NCI-H1436 (cell line): ENCODE measurements around the gene METTL1.

ENCODE experiments used
- DNase-seq: peaks from one replicate; lab custom pipeline; 2025; lab: John Stamatoyannopoulos, UW

Gene METTL1

DNA sequence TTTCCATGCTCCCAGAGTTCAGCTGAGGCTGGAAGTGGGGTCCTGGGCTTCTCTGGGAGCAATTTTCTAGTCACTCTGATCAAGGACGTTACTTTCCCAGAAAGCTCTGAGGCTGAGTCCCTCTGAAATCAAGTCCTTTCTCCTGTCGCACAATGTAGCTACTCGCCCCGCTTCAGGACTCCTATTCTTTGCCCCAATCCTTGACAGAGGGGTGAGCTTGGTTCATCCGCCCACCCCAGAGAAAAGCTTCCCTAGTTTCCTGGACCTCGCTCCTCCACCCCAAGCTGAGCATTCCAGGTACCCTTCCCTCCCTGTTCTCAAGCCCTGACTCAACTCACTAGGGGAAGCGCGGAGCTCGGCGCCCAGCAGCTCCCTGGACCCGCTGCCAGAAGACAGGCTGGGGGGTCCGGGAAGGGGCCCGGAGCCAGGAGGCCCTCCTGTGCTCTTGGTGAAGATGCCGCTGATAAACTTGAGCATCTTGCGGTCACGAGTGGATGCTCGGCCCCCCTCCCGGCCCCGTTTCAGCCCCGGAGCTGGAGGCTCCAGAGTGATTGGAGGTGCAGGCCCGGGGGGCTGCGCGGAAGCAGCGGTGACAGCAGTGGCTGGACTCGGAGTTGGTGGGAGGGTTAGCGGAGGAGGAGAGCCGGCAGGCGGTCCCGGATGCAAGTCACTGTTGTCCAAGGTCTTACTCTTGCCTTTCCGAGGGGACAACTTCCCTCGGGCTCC is 35.0 kb downstream of the METTL1 start:
- no peak for DNase-seq

DNA sequence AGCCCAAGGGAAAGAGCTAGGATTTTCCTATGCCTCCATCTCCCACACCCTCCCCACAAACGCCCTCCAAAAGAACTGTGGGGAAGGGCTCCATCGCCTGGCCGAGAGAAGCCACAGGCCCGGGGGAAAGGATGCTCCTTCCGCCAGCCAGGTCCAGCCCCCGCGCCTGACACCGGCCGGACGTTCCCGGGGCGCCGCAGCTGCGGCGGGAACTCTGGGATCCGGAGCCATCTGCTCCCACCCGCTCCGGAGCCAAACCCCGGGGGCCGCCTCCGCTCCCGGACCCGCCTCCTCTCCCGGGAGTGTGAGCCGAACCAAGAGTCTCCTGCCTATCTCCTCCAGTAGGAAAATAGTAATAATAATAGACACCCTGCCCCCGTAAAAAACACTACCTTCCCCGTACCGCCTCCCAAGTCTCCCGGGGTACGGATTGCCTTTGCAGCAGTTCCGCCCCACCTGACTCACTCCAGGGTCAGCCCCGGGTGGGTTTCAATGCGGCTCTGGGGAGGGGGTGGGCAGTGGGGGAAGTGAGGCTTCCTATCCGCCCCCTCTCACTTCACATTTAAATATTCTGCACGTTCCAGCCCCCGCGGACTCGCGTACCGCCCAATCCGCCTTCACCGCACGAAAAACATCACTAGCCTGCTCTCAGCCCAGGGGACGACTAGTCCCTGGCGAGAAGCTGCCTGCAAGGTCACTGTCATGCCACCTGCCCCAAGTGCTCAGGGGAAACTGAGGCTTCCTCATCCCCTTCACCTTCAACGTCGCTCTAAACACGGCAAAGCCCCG is 35.8 kb downstream of the METTL1 start:
- no peak for DNase-seq

DNA sequence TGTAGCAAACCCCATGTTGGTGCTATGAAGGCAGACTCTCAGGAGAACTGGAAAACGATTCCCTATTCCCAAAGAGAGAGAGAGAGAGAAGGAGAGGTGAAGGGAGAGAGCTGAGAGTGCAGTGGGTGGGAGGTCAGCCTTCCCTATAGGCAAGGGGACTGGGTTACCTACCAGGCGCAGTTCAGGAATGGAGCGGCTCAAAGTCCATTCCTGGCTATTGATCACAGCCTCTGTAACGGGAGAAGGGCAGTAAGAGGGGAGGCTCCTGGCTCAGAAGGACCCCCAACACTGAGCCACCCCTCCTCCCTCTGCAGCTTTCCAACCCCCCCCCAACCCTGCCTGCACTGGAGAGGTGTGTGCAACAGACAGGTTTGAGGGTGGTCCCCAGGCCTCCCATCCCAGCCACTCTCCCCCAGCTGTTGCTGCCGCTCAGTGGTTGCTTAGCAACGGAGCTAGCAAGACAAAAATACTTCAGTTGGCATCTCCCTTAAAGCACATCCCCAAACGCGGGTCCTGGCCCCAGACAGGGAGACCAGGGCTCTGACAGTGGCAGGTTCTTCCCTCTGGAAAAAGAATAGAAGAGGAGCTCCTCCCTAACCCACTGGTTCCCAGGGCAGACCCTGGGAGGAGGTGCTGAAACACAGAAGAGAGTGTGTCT is 36.6 kb downstream of the METTL1 start:
- DNase-seq: peak; percentile 28

DNA sequence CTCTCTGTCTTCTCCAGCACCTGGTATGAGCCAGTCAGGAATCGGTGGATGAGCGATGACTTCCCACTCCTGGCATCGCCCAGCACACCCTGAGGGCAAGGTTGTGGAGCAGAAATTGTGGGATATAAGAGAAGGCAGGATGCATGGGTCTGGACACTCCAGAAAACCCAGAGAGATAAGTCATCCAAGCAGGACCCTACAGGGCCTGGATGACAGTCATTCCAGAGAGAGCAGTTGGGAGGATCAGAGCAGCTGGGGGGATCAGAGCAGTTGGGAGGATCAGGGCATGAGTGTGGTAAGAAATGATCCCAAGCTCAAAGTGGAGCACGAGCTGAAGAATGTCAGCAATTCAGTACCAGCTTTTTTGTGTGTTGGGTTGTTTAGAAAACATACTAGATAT is 37.3 kb downstream of the METTL1 start:
- no peak for DNase-seq

DNA sequence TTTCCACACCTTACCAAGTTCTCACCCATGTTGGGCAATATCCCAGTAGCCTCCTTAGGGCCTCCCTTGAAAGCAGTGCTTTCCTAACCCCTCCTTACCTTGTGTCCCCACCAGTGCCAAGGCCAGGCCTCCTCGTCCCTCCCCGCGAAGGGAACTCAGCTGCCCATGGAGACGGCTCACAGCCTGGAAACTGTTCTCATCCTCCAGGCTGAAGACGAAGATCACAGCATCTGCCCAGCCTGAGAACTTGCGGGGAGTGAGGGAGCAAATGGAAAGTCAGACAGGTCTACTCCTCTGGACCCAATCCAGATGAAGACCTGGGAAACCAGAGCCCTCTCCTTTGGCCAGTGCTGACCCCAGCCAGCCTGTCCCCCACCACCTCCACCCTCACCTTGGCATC is 38.0 kb downstream of the METTL1 start:
- no peak for DNase-seq

DNA sequence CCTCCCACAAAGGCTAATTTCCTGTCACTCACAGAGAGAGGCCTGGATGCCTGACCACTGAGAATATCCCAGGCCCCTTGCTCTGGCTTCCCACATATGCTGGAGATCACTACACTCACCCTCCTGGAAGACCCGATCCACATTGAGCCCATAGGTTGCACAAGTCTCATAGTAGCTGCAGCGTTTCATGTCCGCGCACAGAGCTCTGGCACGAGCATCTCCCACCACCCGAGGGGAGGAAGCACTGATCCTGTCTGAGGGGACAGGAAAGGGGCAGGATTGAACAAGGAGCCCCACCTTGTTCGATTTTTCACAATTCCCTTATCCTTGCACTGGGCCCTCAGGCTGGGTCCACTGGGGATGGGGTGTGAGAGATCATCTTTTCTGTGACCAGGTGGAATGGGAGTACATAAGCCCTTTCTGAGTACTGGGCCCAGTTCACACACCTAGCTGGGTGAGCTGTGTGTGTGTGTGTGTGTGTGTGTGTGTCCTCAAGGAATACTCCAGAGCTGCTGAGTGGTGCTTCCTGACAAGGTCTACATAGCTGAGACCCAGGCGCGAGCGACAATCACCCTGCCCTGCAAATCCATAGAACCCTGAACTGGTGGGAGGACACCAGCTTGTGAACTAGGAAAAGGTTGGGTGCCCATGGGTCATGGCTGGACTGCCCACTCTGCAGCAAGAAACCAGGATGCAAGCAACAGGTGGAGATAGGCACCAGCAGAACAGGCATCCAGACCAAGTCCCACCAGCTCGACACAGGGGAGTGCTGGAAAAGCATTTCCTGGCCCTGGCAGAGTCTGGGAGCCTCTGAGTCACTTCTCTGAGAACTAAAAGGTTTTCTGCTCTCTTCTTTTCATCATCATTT is 38.9 kb downstream of the METTL1 start:
- DNase-seq: no peak

DNA sequence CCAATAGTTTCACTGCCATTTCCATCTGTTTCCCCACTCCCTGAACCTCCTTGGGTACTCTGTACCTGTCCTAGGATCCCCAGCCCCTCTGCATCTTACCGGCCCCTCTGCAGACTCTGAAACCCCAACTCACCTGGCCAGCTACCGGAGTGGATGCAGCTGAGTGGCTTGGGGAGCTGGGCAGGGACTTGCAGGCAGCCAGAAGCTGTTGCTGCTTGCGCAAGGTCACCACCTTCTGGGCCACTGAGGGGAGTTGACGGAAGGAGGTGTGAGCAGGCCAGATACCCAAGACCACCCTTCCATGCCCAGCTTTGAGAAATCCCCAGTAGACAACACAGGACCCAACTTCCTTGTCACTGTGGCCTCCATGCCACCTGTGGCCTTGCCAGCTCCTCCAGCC is 39.6 kb downstream of the METTL1 start:
- no peak for DNase-seq

DNA sequence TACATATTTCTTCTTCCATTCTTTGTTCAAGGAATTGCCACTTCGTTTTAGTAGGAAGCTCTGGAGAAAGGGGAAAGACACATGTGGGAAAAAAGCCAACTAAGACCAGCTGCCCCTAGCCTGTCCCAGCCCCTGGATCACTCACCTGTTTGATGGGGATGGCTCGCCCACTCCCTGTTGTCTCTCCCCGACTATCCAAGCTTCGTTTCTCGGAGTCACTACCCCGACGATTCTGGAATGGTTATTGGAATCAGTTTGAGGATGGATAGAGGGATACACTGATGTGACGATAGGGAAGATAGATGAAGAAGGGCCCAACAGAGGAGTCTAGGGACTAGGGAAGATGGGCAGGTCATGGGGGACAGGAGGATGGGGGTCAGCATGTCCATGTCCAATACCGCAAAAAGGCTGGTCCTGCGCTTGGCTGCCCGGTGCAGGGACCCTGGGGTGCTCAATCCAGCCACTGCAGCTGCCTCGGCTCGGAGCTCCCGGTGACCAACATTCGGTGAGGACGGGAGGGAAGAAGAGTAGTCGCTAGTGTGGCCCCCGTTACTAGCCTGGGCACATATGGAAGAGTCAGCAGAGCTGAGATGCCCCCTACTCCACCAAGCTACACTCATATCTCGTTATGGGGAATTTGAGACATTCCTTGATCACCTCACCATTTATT is 40.4 kb downstream of the METTL1 start:
- DNase-seq: no peak

DNA sequence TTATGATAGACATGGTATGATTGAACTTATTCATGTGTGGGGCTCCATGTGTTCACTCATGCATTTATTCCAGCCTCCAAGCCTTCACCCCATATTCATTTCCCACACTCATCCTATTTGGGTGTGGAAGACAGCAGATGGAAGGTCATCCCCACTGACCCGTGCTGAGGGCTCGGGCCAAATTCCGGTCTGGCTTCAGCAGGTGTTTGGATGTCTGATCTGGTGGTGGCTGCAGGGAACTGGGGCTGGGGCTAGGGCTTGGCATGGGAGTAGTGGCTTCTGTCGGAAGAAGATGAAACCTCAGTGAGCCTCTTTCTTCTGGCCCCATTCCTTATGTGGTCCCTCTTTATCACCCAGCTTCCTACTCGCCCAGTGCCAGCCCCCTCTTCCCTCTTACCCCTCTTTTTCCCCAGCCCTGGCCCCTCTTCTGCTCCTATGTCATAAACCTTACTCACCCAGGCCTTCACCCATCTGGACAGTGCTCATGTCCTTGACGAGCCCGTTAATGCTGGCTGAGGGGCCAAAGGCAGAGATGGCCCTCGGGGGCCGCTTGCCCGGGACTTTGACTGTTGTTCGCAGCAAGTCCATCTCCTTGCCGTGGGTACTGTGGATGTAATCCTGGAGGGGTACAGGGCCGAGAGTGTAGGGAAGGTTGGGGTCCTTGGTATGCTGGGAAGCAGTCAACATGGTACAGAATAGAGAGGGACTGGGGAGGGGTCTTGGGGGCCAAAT is 41.4 kb downstream of the METTL1 start:
- no peak for DNase-seq

DNA sequence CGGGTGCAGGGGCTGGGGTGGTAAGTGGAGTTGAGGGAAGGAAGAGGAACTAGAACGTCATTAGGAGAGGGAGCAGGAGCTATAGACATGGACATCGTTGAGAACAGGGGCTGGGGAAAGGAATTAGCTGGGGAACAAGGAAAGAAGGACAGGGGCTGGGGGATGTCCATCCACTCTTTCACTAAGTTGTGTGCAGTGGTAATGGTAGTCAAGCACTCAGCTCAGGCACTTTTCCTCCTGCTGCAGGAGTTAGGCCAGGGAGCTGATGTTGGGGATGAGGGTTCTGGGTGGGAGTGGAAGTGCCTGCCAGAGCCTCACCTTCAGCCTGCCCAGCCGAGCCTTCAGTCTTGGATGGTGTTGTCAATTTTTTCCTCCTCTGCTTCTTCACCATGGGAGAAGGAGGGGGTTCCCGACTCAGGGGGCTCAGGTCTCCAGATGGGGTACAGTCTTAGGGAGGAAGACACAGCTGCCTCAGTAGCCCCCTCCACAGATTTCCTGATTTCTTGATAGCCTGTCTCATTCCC is 42.5 kb downstream of the METTL1 start:
- DNase-seq: no peak

DNA sequence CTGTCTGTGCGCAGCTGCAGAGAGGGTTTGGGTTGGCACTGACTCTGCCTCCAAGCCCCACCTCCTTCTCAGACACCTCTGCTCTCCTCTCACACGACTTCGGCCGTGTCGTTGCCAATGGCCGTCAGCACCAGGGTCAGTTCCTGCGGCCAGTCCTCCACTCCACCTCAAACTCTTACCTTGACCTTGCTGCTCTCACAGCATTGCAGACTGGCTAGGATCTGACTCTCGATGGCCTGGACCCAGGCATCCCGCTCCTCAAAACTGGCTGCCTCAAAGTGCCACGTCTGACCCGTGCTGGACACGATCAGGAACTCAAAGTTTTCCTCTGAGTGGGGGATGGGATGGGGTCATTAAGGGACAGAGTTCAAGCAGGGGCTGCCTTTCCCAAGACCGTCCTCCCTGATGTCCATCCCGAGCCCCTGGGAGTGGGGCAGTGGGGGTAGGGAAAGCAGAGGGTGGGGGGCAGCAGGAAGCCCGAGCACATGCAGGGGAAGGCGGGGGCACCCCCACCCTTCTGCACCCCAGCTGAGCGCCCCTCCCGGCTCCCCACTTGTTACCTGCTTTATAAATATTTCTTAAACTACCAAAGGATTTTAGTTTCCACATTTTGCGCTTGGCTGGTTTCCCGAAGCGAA is 44.0 kb downstream of the METTL1 start:
- DNase-seq: no peak

DNA sequence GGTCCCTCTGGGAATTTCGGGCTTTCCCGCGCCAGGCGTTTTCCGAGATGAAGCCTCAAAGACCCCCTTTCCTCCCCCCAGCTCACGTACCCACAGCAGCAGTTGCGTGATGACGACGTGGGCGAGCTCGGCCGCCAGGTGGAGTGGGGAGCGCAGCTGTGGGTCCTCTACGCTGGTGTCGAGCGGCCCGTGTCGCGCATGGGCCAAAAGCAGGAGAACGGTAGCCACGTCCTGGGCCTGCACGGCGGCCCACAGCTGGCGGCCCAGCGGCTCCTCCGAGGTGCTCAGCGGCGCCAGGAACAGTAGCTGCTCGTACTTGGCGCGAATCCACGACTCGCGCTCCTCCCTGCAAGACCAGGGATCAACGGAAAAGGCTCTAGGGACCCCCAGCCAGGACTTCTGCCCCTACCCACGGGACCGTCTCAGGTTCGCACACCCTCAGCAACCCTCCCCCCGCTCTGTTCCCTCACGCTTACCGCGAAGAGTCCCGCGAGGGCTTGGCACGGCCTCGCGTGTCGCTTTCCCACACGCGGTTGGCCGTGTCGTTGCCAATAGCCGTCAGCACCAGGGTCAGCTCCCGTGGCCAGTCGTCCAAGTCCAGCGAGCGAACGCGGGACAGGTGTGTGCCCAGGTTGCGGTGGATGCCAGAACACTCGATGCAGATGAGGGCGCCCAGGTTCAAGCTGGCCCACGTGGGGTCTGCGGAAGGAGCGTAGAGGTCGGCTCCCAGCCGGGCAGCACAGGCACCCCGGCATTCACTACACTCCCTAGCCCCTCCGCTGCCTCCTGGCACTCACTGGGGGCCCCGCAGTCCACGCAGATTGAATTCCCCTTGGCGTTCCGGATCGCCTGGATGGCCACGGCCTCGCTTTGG is 44.8 kb downstream of the METTL1 start:
- DNase-seq: no peak

DNA sequence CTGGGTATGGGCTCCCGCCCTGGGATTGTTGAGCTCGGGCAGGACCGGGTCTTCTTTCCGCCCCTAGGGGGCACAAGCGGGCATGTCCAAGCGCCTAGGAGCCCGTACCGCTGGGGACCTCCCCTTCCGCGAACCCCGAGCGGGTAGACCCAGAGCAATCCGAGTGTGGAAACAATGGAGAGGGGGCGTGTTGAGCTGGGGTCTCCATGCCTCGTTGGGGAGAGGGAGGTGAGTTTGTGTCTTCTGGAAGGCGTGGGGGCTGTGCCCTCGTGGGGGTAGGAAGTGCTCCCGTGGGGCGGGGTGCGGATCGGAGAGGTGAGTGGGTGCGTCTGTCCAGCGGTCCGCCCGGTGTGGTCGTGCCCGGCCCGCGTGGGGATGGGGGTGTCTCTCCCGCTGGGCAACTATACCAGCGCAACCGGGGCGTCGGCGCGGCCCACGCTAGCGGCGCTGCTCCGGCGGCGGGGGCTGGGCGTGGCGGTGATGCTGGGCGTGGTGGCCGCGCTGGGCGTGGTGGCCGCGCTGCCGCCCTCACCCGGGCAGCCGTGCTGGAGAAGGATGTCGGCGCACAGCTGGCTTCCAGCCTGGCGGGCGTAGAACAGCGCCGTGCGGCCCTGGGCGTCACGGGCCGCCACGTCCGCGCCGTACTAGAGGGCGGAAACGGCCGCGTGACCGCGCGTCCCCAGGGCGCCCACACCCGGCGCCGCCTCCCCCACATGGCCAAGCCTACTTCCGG is 45.6 kb downstream of the METTL1 start:
- peak; percentile 90 for DNase-seq

DNA sequence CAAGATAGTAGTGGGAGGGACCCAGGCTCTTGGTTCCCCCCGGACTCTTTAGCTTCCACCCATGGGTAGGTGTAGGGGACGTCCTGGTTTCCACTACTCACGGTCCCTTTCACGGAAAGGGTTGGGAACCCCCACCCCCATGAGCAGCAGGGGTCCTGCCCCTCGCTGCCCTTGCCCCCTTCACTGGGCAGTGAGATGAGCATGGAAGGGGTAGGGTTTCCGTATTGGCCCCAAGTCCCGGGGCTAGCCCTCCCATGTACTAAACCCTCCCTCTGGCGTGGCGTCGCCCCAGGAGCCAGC is 46.1 kb downstream of the METTL1 start:
- DNase-seq: no peak

DNA sequence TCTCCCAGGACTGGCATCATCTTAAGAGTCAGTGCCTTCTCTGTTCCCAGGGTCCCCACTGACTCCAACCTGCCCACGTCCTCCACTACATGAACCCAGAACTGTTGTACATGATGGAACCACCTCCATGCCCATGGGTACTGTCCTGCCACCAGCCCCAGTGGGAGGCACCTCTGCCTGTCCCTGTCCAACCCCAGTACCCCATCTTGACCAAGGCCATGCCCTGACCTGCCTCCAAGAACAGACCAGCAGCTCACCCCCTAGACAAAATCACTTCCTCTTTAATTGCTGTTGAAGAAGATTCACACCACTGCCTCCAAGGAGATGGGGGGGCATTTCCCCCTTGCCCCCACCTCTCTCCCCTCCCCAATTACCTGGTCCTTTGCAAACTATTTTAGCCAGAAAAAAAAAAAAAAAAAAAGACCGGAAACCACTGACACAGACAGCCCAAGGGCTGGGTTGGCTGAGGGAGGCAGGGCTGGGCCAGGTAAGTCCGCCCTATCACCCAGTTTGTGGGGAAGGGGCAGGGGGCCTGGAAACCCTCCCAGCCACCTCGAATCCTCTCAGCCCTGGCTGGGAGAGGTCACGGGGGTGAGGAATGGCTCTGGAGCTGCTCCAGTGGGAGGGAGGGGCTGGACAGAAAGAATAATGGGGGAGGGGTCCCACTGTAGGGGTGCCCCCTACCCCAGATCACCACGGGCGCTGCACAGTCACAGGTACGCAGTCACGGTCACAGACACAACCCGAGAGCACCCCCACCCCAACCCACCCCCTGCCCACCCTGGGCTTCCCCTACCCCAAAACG is 46.8 kb downstream of the METTL1 start:
- no peak for DNase-seq

DNA sequence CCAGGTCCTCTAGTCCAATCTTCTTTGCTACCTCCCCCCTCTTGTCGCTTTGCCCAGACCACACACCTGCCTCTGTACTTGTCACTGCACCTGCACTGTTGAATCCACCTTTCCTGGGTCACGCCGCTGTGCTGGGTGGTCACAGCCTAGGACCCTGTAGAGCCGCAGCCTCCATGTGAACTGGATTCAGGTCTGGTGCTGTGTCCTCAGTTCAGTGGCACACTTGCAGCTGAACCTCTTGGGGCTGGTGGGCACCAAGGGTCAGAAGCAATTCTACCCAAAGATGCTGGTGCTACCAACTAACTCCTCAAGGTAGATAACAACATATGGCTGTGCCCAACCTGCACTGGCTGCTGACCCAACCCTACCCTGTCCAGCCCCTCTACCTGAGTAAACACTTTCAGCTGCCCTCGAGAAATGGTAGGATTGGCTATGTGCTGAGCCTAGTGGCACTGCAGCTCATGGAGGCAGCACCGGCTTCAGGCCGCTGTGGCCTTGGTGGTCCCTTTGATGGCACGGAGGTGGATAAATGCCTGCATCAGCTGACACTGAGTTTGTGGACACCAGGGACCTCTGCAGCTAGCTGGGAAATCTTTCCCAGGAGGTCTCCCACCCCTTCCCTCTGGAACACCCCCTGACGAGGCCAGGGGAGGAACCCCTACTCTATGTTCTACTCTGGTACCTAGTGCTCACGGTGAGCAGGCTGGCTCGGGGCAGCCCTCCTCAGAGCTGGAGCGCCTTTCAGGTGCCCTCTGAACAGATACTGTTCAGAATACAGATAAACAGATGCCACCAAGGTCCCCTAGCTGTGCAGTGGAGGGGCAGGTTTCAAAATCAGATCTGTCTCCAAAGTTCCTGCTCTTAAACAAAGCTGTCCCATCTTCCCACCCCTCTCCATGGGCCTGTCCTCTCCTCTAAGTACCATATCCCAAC is 47.6 kb downstream of the METTL1 start:
- no peak for DNase-seq

DNA sequence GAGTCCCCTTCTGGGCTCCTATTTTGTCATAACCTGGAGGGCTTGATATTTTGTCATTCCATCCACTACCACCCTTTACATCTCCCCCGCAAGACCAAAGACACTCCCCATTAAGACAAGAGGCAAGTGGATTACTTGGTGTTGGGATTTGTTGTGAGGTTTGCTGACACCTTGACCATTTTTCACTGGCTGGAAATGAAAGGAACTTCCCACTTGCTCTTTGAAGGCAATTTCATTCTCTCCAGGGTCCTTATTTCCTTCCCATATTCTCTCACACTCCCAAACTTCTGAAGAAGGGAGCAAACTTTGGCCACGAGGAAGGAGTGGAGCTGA is 48.3 kb downstream of the METTL1 start:
- no peak for DNase-seq
